ENCODE results near the gene CYP39A1.

Gene CYP39A1

GRCh38 chr6:46501136-46502089 lies 151.2 kb downstream of the CYP39A1 start:
- H3K4me3 ChIP-seq, result no peak overlapping the region

DNA sequence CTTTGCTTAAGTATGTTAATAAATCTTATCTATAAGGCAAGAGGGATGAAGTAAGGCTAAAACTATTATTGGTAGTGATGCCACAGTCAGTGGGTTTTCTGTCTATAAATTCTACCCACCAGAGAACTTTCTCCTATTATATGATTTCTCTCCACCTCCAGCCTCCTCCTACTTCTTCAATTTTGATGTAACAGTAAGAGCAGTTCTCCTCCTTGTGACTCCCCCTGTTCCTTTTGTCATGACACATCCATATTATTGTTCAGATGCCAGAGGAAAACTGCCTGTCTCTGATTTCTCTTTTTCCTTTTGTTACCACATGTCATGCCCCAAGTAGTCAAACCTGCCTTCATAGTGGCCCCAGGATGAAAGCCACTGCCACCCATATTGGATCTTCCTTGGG lies 152.2 kb downstream of the CYP39A1 start:
- Histone ChIP-seq H4K20me1 (no peaks in the 10 kb centered on the region), H3K4me1 (no peaks in the 10 kb centered on the region), H3K4me3 (no peak overlapping the region), H3K4me2 (no peak overlapping the region), H3K9me3 (replicated peaks in 1 of 11) (no peaks in the 10 kb centered on the region), H3K27ac (no peak overlapping the region), H3K9ac (no peak overlapping the region), H3K36me3 (no peaks in the 10 kb centered on the region), H3K27me3 (no peaks in the 10 kb centered on the region)
- TF ChIP-seq Cebpa-rat (IDR thresholded peaks at IDR 0.05), result no peak

More at GRCh38 chr6:46501136-46502089, 151.2 kb downstream of the CYP39A1 start:
- no peak overlapping the region for H3K27ac ChIP-seq
- H3K9ac ChIP-seq, result no peak overlapping the region
- TF ChIP-seq Cebpa-rat (IDR thresholded peaks at IDR 0.05), result no peak
- H3K4me1 ChIP-seq, result no peaks in the 10 kb centered on the region
- no peak overlapping the region for H3K4me2 ChIP-seq
- no peaks in the 10 kb centered on the region for H3K36me3 ChIP-seq
- H3K27me3 ChIP-seq, result no peaks in the 10 kb centered on the region
- no peaks in the 10 kb centered on the region for H4K20me1 ChIP-seq
- no peaks in the 10 kb centered on the region for H3K9me3 ChIP-seq (replicated peaks in 1 of 11)

Measured in BLaER1 treated with 17β-estradiol and CSF1 and Interleukin-3, amounts not matched to agents 10 nM and 100 nM (cell line).